Activated CD8-positive, alpha-beta memory T cell treated with anti-CD3 and anti-CD28 coated beads for 24 hours (primary cell): ENCODE measurements around the gene ZNF2.

Experiments used
- DNase-seq: peaks from one replicate; pipeline ENCODE4 v3.0.0-alpha.2; 2020

ZNF2 gene

DNA sequence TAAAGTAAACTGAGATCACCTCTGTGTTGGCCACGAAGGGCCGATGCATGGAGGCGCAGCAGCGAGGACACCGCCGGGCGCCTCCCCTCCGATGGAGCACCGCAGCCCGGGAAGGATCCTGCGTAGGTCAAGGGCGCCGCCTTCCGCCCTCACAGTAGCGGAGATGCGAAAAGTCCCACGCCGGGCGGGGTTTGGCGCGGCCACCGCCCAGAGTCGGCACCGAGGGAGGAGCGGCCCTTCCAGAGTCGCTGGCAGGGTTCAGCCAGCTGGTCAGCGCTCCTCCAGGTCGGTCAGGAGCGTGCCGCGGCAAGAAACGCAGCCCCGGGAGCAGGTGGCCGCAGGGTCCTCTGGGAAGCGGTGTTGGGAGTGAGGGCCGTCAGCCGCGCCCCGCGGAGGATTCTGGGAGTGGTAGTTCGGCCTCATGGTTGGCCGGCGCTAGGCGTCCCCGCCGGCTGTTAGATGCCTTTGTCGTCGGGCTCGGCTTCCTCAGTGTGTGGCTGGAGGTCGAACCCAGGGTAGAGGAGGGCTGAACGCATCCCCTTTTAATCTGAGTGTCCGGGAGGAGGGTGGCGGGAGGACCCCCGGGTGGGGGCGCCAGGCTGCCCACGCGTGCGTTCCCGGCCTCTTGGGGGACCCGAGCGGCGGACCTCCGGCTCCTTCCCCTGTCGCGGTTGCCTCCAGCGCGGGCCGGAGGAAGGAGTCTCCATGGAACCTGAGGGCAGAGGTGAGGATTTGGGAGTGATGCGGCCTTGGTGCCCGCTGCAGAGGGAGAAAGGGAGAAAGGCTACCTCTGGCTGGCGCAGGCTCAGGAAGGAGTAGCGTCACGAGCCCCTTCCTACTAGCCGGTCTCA lies 41.7 kb downstream of the ZNF2 start, which contains the start of gene ZNF892:
Gene ZNF892, plus strand, starts transcription at position 411 of the 851 bp plus-strand sequence. Its CDS starts 295 bp downstream, at position 706.
- peak; percentile 93 for DNase-seq

DNA sequence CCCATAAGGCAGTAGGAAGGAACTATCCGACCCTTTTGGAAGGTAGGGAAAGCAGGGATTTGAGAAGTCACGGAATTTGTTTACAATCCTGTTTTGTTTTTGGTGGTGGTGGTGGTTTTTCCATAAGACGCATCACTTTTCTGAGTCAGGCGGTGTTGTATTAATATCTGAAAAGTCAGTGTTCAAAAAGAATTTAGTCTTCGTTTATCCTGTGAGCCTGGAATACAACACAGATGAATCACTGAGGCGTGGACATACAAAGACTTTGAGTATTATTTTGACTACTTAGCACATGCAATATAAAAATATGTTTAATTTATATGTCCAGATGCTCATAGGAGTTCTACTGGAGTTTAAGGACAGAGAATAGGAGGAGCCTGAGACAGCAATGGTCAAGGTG lies 42.5 kb downstream of the ZNF2 start:
- DNase-seq, result no peak

DNA sequence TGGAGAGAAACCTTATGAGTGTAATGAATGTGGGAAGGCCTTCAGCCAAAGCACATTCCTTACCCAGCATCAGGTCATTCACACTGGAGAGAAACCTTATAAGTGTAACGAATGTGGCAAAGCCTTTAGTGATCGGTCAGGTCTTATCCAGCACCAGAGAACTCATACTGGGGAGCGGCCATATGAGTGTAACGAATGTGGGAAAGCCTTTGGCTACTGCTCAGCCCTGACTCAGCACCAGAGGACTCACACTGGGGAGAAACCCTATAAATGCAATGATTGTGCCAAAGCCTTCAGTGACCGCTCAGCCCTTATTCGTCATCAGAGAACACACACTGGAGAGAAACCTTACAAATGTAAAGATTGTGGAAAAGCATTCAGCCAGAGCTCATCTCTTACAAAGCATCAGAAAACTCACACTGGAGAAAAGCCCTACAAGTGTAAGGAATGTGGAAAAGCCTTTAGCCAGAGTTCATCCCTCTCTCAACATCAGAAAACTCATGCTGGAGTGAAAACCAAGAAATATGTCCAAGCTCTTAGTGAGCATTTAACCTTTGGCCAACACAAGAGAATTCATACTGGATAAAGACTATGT lies 49.5 kb downstream of the ZNF2 start:
- no peak for DNase-seq

DNA sequence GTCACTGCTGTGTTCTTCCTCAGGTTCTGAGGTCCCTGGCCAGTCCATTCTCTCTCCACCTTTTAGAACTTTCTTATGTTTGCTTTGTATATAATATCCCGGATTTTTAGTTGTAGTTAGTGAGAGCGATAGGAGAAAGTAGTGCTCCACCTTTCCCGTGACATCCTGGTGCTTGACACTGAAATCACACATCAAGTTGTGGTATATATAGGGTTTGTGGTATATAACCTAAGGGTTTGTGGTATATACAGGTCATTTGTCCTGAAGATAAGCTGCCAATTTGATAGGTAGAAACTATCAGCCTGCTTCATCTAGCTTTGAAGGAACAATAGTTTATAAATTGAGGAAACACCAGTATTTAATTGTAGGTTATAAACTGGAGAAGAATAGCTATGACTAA lies 54.8 kb downstream of the ZNF2 start:
- DNase-seq, result no peak

DNA sequence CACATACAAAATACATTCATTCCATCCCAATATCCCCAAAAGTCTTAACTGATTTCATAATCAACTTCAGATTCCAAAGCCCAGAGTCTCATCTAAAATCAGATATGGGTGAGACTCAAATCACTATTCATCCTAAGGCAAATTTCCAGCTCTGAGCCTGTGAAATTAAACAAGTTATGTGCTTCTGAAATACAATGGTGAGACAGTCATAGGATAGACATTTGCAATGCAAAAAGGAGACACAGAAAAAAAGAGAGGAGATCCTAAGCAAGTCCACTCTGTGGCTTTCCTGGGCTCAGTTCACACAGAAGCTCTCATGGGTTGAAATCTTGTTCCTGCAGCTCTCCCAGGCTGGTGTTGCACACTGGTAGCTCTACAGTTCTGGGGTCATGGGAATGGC lies 60.0 kb downstream of the ZNF2 start:
- DNase-seq, result no peak

DNA sequence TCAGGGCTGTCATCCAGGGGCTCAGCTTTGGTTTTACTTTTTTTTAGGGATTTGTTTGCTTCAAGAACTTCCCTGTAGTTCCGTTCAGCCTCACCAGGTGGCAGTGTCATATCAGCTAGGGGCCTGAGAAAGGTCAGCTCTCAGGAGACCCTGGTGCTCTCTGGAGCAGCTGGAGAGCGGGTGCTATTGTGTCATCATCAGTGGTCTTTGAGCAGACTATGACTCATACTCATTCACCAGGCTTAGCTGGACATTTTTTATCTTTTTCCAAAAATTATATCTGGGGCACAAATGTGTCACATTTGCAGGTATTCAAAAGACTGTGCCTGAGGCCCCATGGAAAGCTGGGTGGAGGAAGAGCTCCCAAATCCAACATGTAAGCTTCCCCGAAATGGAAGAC lies 66.1 kb downstream of the ZNF2 start:
- no peak for DNase-seq

DNA sequence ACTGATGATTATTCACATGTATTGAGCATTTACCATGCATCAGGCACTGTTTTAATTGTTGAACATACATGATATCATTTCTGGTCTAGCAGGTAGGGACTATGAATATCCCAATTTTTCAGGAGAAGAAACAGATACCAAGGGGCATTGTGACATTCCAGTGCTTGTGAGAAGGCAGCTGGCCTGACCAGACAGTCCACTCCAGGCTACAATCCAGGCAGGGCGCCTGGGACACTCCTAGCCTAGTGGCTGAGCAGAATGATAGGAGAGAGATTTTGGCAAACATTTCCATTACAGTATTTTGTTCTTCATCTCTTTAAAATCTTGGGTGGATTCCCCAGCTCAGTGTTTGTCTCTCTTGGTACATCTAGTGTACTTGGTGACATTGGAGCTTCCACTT lies 66.6 kb downstream of the ZNF2 start:
- DNase-seq, result no peak
